Cardiac muscle cell (in vitro differentiated cells and primary cell): ENCODE measurements around the gene TAS2R40. TPM values are rescaled to one million over a fixed set of nuclear protein-coding genes. Genes with fewer than 3 reads are reported as not detected.

Experiments used
- DNase-seq, 2 donors: peaks; one replicate each; pipeline versions ENCODE4 v3.0.0 to v3.0.0-alpha.2; 2010 to 2017; ENCODE audit warnings: low read depth in 1 of 2, low spot score in 1 of 2
- H3K27ac ChIP-seq: fragments of 200-600 bp; sonication (generic); 2 replicates; pipeline ENCODE4 v1.5.1; 2016
- H3K27me3 ChIP-seq: fragments of 200-600 bp; sonication (generic); 2 replicates; pipeline ENCODE4 v1.6.0; 2016; ENCODE audit warnings: control low read depth
- H3K36me3 ChIP-seq: fragments of 200-600 bp; sonication (generic); 2 replicates; pipeline ENCODE4 v1.5.1; 2016; ENCODE audit warnings: control low read depth
- H3K4me1 ChIP-seq: fragments of 200-600 bp; sonication (generic); 2 replicates; pipeline ENCODE4 v1.8.1; 2017; ENCODE audit warnings: low read depth, mild to moderate bottlenecking, mixed run types
- H3K4me3 ChIP-seq: fragments of 200-600 bp; sonication (generic); 2 replicates; pipeline ENCODE4 v1.5.1; 2016; ENCODE audit warnings: mild to moderate bottlenecking
- H3K9me3 ChIP-seq: fragments of 200-600 bp; sonication (generic); 2 replicates; pipeline ENCODE4 v1.5.1; 2017; ENCODE audit warnings: low read depth, mild to moderate bottlenecking, control low read depth
- polyA plus RNA-seq: library from polyadenylated mRNA; unstranded; fragments of >200 nt; fragmentation: Nextera tagmentation; extraction: Ambion mirVana; gene quantifications from 2 replicates; pipeline ENCODE4 v1.2.1, GENCODE V29; 2016
- total RNA-seq: library from RNA; depleted of rRNA; stranded (reverse); fragments of >200 nt; gene quantifications from 2 replicates; pipeline ENCODE4 v1.2.3, GENCODE V29; 2016
- TF ChIP-seq, protein P1 (sequence below): IDR thresholded peaks from 2 replicates; pipeline ENCODE4 v1.5.1; 2012; ENCODE audit warnings: low read depth, mild to moderate bottlenecking, low read length

TAS2R40 gene
- total and polyA plus RNA-seq, 2 experiments from 2014 or later: not detected

DNA sequence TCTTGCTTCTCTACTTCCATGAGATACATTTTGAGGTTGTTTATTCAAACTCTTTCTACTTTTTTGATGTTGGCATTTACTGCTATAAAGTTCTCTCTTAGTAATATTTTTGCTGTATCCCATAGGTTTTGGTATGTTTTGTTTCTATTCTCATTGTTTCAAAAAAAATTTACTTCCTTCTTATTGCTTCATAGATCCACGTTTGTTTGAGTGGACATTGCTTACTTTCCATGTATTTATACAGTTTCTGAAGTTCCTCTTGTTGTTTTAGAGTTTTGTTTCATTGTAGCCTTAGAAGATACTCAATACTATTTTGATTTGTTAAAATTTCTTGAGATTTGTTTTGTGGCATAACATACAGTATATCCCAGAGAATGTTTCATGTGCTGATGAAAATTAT is 13.7 kb downstream of the TAS2R40 start:
- Histone ChIP-seq H3K36me3 (no peaks in the 10 kb centered on the region), H3K4me1 (no peaks in the 10 kb centered on the region), H3K4me3 (no peak overlapping the region), H3K27me3 (no peaks in the 10 kb centered on the region), H3K27ac (no peak overlapping the region), H3K9me3 (no peaks in the 10 kb centered on the region)
- DNase-seq: no peak
- TF ChIP-seq, protein P1, sequence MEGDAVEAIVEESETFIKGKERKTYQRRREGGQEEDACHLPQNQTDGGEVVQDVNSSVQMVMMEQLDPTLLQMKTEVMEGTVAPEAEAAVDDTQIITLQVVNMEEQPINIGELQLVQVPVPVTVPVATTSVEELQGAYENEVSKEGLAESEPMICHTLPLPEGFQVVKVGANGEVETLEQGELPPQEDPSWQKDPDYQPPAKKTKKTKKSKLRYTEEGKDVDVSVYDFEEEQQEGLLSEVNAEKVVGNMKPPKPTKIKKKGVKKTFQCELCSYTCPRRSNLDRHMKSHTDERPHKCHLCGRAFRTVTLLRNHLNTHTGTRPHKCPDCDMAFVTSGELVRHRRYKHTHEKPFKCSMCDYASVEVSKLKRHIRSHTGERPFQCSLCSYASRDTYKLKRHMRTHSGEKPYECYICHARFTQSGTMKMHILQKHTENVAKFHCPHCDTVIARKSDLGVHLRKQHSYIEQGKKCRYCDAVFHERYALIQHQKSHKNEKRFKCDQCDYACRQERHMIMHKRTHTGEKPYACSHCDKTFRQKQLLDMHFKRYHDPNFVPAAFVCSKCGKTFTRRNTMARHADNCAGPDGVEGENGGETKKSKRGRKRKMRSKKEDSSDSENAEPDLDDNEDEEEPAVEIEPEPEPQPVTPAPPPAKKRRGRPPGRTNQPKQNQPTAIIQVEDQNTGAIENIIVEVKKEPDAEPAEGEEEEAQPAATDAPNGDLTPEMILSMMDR: no peak

DNA sequence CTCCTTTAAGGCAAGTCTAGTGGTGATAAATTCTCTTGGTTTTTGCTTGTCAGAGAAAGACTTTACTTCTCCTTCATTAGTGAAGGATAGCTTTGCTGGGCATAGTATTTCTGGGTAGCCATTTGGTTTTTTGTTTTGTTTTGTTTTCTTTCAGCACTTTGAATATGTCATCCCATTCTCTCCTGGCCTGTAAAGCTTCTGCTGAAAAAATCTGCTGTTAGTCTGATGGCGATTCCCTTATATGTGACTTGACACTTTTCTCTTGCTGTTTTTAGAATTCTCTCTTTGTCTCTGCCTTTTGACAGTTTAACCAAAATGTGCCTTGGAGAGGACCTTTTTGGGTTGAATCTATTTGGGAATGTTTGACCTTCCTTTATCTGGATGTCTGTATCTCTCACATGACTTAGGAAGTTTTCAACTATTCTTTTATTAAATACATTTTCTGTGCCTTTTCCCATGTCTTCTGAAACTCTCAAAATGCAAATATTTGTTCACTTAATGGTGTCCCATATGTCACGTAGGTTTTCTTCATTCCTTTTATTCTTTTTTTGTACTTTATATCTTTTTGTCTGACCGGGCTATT is 14.7 kb downstream of the TAS2R40 start:
- no peaks in the 10 kb centered on the region for H3K27me3 ChIP-seq
- H3K27ac ChIP-seq: no peak overlapping the region
- H3K4me1 ChIP-seq: no peaks in the 10 kb centered on the region
- no peak for DNase-seq
- H3K36me3 ChIP-seq: no peaks in the 10 kb centered on the region
- no peak overlapping the region for H3K4me3 ChIP-seq
- H3K9me3 ChIP-seq: no peaks in the 10 kb centered on the region
- TF ChIP-seq, protein P1: no peak

DNA sequence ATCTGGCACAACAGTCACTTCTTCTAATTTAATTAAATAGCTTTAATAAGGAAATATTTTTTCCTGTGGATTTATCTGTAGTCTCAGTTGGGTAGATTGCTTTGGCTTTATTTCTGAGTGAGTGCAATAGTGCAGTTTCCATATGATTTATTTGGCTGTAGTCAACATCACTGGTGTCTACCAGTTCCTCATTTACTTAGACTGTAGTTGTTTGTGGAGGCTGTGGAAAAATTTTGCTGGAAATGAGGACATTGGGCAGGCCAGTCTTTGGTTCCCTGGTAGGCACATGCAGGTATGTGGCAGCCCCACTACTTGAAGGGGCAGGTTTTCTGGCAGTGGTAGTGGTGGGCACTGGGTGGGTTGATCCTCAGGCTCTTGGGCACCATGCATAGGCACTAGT is 15.5 kb downstream of the TAS2R40 start:
- no peak for DNase-seq
- Histone ChIP-seq H3K36me3 (no peaks in the 10 kb centered on the region), H3K4me1 (no peaks in the 10 kb centered on the region), H3K4me3 (no peak overlapping the region), H3K27me3 (no peaks in the 10 kb centered on the region), H3K27ac (no peak overlapping the region), H3K9me3 (no peaks in the 10 kb centered on the region)
- TF ChIP-seq, protein P1: no peak

DNA sequence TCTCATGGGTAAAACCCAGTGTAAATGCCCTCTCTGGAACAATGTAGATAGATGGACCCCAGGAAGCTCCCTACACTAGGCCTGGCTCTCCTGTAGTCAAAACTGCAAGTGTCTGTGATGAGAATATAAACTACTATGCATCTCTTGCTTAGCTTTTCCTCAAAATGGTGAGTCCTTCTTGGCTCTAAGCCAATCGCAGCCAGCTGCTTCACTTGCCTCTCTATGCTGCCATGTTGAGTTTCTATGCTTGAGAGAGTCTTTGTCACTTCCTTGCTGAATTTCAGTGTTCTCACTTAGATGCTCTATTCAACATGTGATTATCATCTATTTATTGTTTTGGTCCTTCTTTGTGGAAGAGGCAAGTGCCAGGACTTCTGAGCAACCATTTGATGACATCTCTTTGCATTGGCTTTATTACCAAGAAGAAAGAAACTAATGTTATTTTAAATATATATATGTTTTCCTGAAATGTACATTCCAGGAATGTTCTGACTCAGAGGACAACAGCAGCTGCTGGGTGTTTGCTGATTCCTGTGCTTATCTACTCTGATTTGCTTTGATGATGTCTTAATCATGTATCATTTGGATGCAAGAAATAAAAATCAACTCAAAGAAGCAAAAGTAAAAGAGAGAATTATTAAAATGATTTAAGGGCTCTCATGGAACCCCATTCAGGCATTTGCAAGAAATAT is 16.6 kb downstream of the TAS2R40 start:
- Histone ChIP-seq H3K4me3 (no peak overlapping the region), H3K4me1 (no peaks in the 10 kb centered on the region), H3K9me3 (no peaks in the 10 kb centered on the region), H3K36me3 (no peaks in the 10 kb centered on the region), H3K27me3 (no peaks in the 10 kb centered on the region), H3K27ac (no peak overlapping the region)
- no peak for DNase-seq
- TF ChIP-seq, protein P1: no peak

DNA sequence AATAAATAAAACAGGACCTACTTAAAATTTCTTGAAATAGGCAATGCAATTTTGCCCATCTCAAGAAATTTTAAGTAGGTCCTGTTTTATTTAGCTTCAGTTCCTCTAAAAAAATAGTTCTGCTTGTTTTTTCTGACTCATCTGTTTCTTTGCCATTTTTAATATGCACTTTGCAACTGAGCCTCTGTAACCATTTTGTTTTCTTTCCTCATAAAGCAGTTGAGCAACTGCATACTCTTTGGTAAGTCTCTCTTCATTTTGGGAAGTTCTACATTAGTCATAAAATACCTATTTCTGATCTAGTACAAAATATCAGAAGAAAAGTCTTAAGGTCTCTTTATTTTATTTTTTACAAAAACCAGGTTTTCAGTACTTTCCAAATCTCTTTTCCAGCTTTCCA is 18.0 kb downstream of the TAS2R40 start:
- H3K4me1 ChIP-seq: no peaks in the 10 kb centered on the region
- no peak overlapping the region for H3K27ac ChIP-seq
- no peaks in the 10 kb centered on the region for H3K36me3 ChIP-seq
- no peak overlapping the region for H3K4me3 ChIP-seq
- H3K27me3 ChIP-seq: no peaks in the 10 kb centered on the region
- DNase-seq: peak in 1 of 2 donors; percentile 57
- H3K9me3 ChIP-seq: no peaks in the 10 kb centered on the region
- TF ChIP-seq, protein P1: no peak
